SW 1271 (cell line): ENCODE measurements around the gene NVL.
A peak's percentile ranks its signal among the peaks of the same experiment; 100 is the strongest.

Experiments used
- DNase-seq, 2 experiments: peaks; one replicate each; lab custom pipeline; 2025; lab: John Stamatoyannopoulos, UW

NVL gene

DNA sequence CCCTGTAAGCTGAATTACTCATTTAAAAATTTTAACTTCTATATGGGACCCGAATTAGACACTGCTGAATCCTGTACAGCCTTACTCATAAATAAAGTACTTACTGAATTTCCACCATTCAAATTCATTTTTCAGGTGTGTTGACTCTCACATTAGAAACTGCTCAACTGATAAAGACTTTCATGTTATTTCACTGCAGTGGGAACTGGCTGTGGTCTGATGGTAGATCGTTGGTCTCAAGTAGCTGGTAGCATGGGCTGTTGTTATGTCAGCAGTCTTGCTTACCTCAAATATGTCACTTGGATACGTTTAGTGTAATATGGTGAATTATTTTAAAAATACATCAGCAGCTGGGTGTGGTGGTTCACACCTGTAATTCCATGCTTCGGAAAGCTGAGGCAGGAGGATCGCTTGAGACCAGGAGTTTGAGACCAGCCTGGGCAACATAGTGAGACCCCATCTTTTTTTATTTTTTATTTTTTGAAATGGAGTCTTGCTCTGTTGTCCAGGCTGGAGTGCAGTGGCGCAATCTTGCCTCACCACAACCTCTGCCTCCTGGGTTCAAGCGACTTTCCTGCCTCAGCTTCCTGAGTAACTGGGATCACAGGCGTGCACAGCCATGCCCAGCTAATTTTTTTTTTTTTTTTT is 136.5 kb downstream of the NVL start:
- DNase-seq: no peak

- no peak for DNase-seq
Observed at GRCh38 chr1:224192082-224192788, 137.7 kb downstream of the NVL start.

DNA sequence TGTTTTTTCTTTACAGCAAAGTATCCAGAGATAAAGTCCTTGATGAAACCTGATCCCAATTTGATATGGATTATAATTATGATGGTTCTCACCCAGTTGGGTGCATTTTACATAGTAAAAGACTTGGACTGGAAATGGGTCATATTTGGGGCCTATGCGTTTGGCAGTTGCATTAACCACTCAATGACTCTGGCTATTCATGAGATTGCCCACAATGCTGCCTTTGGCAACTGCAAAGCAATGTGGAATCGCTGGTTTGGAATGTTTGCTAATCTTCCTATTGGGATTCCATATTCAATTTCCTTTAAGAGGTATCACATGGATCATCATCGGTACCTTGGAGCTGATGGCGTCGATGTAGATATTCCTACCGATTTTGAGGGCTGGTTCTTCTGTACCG is 140.4 kb downstream of the NVL start:
- no peak for DNase-seq

GRCh38 chr1:224188286-224188685 is 141.7 kb downstream of the NVL start:
- DNase-seq: no peak

- no peak for DNase-seq
Observed at GRCh38 chr1:224185208-224185607, 144.8 kb downstream of the NVL start.

DNA sequence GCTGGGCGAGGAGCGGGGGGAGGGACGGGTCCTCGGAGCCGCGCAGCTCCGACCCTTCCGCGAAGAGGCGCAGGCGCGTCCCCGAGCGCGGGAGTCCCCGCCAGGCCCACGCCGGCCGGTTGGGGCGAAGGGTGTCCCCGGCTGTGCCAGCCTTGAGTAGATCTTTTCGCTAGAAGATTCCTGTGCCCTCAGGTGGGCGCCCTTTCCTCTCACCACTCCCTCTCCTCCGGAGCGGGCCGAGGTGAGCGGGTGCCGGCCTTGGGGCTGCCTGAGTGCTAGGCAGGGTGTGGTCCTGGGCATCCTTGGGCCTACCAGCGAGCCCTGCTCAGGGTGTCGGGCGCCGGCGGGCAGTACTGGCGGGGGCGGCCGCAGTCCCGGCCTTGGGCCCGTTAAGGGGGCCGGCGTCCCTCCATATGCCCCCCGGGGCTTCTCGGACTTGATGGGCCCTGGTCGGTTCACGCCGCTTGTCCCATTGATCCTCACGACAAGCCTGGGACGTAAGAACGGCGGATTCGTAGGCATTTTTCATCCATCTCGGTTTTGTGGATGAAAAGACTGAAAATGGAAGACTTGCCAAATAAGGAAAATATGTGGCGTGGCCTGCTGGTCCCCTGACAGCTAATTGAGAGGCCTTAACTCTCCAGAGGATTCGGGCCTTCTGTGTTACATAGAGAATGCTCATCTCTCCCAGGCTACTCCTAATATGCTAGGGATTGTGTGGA is 146.2 kb downstream of the NVL start:
- peak in 1 of 2 experiments; percentile 30 for DNase-seq

DNA sequence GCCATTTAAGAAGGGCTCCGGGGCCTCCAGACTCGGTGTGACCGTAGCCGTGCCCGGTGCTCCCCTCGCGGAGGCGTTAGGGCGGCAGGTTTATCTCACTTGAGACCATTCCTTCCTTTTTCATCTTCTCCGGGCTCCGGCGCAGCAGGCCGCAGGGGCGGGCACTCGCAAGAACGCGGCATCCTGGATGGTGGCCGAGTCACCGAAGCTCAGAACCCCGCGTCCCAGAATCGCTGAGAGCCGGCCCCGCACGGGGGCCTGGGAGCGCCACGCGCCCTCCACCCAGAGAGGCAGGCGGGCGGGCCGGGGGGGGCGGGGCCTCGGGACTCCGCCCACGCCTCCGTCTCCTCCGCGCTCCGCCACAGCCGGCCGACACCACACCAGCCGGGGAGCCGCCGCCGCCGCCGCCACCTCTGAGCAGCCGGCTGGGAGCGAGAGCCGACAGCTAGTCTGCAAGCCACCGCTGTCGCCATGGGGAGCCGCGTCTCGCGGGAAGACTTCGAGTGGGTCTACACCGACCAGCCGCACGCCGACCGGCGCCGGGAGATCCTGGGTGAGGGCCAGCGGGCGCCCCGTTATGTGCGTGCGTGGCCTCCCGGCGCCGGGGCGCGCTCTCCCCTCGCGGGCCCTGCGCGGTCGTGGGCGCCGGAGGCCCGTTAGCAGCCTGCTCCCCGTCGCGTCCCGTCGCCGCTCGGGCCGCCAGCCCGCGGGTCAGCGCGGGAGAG is 146.9 kb downstream of the NVL start, which contains the start of gene DEGS1:
Gene DEGS1, plus strand, starts transcription at position 375 of the 725 bp plus-strand sequence. Its CDS starts 97 bp downstream, at position 472.
- DNase-seq: peak; percentile 4 to 52

DNA sequence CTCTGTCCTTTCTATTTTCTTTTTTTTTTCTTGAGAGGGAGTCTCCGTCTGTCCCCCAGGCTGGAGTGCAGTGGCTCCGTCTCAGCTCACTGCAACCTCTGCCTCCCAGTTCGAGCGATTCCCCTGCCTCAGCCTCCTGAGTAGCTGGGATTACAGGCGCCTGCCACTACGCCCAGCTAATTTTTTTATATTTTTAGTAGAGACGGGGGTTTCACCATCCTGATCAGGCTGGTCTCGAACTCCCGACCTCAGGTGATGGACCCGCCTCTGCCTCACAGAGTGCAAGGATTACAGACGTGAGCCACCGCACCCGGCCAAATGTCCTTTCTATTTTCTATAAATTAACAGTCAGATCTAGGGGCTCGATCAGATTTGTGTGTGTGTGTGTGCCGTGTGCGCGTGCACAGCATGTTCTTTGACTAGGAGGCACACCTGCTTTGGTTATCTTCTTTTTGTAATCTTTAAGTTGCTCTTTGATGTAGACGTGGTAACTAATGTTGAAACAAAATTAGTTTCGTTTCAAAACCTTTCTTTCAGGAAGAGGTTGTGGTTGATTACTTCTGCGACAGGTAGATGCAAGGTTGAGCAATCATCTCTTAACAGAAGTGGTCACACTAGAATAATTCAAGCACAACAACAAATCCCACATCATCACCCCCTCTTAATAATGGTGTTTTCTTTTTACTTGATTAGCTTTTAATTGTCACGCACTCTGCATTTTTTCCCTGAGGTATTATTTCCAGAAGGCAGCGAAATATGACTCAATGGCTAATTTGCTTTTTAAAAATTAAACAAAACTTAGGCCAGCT is 147.7 kb downstream of the NVL start:
- DNase-seq: no peak

- DNase-seq: no peak
Observed at GRCh38 chr1:224181453-224181810, 148.5 kb downstream of the NVL start.

DNA sequence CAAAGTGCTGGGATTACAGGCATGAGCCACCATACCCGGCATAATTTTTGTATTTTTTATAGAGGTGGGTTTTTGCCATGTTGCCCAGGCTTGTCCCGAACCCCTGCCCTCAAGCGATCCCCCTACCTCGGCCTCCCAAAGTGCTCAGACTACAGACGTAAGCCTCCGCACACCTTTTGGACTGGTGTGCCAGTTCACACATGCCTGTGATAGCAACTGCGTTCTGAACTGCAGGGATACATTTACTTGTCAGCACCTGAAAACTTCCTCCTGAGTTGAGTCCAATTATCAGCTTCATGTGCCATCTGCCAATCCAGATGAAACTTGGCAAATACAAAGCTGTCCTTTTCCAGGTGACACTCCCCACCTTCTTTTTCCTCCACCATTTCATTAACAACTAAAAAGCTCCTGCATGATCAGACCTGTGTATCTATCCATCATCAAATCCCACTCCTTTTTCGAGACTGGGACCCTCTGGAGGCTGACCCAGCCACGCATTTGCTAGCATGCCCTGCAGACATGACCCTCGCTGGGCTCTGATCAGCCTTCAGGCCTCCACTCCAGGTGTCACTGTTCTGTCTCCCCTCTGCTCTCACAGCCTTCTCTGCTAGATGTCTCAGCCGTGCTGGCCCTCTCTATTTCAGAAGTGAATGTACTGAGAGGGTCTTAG is 149.1 kb downstream of the NVL start:
- no peak for DNase-seq

- DNase-seq: no peak
Observed at GRCh38 chr1:224178894-224179293, 151.1 kb downstream of the NVL start.

- DNase-seq: no peak
Observed at GRCh38 chr1:224177356-224177999, 152.5 kb downstream of the NVL start.
